HG02798 (cell line): ENCODE data around the gene NUMB.
"Not testable (repeated sequence)": the region's sequence is repeated elsewhere in the genome, so short reads cannot be mapped to it uniquely, and the experiment has no call there.

Experiments
- ATAC-seq: cut with Tn5 transposase; IDR thresholded peaks from one replicate; pipeline ENCODE4 v1.9.1; 2021; ENCODE audit warnings: mild to moderate bottlenecking; ENCODE audit not compliant: unreplicated experiment, poor library complexity

The NUMB gene

DNA sequence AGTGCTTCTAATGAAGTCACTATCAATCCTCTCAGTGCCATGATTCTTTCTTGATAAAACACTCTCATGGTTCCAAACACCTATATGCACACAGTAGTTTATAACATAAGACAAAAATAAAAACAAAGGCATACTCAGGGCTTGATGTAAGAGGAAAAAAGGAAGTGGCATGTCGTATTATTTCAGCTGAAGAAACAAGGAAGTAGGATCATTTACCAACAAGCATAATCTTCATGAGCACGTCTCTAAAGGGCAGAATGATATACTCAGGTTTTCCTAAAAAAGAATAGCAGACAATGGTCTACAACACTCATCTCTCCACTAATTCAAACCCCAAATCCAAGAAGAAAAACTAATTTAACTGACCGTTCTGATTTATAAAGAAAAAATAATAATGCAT lies 33.9 kb downstream of the NUMB start:
- no peak for ATAC-seq

DNA sequence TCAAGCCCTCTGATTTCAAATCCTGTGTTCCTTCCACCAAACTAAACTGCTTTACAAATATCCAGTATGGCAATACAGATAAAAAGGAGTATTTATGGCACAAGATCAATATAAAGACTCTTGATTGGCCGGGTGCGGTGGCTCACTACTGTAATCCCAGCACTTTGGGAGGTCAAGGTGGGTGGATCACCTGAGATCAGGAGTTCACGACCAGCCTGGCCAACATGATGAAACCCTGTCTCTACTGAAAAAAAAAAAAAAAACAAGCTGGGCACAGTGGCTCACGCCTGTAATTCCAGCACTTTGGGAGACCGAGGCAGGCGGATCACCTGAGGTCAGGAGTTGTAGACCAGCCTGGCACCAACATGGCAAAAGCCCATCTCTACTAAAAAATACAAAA lies 35.3 kb downstream of the NUMB start:
- ATAC-seq: not testable (repeated sequence)

DNA sequence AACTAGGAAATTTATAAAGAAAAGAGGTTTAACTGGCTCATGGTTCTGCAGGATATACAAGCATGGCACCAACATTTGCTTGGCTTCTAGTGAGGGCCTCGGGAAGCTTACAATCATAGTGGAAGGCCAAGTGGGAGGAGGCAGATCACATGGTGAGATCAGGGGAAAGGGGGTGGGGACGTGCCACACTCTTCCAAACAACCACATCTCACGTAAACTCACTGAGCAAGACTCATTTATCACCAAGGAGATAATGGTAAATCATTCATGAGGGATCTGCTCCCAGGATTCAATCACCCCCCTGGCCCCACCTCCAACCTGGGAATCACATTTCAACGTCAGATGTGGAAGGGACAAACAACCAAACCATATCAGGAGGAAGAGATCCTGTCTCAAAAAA lies 35.8 kb downstream of the NUMB start:
- ATAC-seq: no peak

DNA sequence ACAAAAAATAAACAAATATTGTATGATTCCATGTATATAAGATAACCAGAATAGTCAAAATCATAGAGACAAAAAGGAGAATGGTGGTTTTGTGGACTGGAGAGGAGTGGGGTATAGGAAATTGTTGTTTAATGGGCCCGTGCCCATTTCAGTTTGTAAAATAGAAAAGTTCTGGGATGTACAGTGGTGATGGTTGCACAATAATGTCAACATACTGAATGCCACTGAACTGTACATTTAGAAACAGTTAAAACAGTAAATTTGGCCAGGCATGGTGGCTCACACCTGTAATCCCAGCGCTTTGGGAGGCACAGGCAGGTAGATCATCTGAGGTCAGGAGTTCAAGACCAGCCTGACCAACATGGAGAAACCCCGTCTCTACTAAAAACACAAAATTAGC lies 40.1 kb downstream of the NUMB start:
- ATAC-seq: no peak

DNA sequence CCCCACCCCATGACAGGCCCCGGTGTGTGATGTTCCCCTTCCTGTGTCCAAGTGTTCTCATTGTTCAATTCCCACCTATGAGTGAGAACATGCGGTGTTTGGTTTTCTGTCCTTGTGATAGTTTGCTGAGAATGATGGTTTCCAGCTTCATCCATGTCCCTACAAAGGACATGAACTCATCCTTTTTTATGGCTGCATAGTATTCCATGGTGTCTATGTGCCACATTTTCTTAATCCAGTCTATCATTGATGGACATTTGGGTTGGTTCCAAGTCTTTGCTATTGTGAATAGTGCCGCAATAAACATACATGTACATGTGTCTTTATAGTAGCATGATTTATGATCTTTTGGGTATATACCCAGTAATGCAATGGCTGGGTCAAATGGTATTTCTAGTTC lies 52.1 kb downstream of the NUMB start:
- not testable (repeated sequence) for ATAC-seq

DNA sequence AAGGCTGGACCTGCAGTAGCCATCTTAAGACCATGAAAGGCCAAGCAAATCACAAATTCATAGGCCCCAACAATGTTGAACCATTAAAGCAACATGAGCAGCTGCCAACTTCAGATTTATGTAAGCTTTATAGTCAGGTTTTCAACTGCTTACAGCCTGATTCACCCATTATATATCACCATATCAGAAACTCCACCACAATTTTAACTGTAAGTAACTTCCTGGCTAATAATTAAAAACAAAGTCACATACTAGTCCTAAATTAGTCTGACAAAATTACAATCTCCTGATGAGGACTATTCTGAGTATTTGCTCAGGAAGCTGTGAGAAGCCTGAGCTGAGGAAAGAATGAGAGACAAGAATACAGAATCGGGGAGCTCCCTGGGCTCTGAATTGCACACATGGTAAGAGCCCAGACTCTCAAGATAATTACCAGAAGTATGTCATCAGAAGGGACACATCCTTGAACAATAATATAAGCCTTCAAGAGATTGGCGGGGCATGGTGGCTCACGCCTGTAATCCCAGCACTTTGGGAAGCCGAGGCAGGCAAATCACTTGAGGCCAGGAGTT lies 55.1 kb downstream of the NUMB start:
- no peak for ATAC-seq

DNA sequence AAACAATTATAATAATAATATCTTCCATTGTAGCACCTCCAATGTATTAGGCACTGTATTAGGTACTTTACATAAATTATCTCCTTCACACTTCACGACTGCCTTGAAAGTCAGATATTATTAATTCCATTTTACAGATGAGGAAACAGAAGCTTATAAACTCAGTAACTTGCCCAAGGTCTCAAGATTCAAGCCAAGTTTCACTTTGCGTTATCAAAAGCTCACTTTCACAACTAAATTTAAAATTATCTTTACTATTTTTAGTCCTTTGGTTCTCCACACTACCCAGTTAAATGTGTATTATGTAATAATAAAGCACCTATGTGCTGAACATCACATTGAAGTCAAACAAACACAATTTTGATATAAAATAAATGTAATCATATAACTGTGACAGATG lies 55.8 kb downstream of the NUMB start:
- ATAC-seq: no peak

DNA sequence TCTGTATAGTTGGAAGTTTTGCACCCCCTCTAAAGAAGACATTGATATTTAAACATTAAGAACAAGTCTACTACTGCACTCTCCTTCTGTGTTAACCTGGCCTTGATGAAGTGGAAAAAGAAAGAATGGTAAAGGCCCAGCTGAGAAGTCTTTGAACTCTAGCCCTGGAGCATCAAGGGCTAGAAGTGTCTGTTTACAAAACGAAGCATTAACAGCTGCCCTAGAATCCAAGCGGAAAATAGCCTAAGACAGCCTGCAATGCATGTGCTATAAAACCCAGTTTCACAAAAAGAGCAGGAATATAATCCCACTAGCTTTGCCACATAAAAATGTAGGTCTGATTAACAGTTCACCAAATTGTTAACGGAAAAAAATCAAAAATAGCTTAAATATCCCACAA lies 60.5 kb downstream of the NUMB start:
- ATAC-seq: no peak

DNA sequence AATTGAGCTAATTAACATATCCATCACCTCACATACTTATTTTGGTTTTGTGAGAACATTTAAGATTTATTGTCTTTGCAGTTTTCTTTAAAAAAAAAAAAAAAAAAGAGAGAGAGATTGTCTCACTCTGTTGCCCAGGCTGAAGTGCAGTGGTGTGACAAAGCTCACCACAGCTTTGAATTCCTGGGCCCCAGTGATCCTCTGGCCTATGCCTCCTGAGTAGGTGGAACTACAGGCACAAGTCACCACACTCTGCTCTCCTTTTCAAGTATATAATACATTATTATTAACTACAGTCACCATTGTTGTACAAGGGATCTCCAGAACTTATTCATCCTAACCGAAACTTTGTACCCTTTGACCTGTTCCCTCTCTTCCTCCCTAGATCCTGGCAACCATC lies 64.0 kb downstream of the NUMB start:
- ATAC-seq: no peak

DNA sequence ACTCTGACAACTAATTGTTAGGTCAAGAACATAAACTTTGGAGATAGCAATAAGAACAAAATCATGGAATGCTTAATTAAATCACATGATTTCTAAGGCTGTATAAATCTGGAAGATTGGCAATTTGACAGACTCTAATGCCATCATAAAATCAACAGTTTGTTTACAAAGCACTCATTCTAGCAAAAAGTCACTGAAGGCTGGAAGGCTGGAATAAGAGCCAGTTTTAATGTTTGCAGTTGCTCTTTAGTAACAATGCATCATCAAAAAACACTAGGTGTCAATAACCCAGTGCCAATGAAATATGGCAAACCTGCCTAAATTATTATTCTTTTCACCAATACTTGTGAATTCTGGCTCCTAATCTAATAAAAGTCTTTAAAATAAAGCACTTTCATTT lies 65.0 kb downstream of the NUMB start:
- no peak for ATAC-seq

DNA sequence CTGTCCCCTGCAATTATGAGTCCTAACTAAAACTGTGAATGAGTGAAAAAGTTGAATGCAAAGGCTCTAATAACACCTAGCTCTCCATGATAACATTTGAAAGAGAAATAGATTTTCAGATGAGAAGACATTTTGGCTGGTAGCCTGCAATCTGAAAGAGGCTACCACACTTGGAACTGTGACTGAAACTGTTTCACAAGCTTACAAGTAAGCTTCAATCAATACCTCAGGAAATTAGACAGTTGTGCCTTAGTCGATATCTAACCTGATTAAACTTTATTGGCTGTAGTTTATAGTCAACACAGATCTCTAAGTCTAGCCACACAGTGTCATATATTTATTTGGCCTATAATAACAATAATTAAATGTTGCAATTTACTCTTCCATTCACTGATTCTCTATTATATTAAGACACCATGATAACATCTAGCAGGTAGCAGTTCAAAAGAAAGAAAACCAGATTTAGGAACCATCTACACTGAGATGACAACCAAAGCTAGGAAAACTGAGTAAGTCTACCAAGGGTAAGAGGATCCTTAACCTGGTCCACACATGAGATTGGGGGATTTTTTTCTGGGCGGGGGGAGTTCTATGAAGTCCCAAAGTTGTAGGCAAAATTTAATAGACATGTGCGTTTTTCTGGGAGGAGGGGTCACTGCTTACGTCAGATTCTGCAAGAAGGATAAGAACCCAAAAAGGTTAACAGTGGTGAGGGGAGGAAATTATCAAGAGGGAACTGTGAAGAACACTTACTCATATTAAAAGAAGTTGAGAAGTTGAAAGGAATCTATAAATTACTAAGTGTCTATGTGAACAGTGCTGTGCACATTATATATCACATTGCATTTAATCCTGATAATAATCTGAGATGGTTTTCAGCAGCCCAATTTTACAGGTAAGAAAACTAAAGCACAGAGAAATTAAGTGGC lies 65.8 kb downstream of the NUMB start:
- no peak for ATAC-seq

DNA sequence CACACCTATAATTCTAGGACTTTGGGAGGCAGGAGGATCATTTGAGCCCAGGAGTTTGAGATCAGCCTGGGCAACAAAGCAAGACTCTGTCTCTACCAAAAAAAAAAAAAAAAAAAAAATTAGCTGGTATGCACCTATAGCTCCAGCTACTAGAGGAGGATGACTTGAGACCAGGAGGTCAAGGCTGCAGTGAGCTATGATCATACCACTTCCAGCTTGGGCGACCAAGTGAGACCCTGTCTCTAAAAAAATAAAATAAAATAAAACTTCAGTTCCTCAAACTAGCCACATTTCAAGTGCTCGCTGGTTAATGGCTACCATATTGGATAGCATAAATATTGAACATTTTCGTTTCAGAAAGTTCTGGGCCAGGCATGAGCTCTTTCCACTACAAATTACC lies 70.5 kb downstream of the NUMB start:
- ATAC-seq: not testable (repeated sequence)

DNA sequence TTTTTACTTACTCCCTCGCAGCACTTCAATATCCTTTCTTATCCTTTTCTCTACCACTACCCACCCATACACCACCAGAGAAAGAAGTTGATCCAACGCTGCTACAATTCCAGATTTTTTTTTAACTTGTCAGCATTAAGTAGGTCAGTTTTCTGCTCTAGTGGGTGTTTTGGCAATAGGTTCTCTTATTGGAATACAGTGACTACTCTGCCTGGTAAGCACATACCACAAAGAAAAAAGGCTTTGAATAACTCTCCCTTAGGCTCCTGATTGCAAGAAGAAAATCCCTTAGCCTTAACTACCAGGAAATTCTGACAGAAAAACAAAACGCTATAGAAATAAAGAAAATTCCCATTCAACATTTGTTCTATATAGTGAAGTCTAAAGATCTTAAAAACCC lies 72.0 kb downstream of the NUMB start:
- ATAC-seq: no peak

DNA sequence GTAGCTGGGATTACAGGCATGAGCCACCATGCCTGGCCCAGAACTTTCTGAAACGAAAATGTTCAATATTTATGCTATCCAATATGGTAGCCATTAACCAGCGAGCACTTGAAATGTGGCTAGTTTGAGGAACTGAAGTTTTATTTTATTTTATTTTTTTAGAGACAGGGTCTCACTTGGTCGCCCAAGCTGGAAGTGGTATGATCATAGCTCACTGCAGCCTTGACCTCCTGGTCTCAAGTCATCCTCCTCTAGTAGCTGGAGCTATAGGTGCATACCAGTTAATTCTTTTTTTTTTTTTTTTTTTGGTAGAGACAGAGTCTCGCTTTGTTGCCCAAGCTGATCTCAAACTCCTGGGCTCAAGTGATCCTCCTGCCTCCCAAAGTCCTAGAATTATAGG lies 73.3 kb downstream of the NUMB start:
- not testable (repeated sequence) for ATAC-seq

DNA sequence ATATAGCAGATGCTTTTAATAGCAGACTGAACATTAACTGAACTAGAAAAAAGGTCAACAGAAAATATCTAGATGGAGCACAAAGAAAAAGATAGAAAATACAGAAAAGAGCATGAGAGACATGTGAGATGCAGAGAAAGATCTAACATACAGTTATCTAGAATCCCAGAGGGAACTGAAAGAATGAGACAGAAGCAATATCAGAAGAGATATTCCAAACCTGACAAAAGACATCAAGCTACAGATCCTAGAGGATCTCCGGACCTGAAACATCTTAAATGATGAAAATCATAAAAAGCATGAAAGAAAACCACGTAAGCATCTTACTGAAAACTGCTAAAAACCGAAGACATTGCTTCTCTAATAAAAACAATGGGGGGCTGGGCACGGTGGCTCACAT lies 75.0 kb downstream of the NUMB start:
- no peak for ATAC-seq

DNA sequence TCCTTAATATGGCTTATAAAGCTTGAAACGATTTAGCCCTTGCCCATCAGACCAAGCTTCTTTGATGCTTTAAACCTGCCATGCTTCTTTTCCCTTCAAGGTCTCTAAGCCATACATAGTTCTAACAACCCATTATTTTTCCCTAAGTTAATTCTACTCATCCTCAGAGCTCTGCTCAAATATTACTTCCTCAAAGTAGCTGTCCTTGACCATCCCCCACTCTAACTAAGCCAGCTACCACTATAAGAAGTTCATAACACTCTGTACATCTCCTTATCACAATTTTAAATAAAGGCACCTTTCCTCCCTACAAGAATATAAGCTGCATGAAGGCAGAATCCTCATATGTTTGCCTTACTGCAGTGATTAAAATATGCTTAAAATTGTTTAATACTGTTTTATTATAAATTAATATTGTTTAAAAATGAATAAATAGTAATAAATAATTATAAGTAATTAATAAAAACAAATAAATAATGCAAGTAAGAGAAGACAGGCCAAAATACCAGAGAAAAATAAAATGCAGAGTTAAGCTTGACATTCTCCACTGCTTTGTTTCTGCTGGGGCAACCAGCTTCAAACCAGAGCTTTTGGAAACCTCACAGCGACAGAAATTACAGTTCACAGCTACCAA lies 76.8 kb downstream of the NUMB start:
- ATAC-seq: no peak

DNA sequence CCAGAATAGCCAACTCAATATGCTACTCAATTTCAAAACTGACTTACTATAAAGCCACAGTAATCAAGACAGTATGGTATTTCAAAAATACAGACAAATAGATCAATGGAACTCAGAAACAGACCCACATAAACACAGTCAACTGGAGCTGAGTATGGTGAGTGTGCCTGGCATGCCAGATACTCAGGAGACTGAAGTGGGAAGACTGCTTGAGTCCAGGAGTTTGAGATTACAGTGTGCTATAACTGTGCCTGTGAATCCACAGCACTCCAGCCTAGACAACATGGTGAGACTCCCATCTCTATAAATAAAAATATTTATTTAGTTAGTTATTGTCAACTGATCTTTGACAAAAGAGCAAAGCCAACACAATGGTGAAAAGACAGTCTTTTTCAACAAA lies 81.8 kb downstream of the NUMB start:
- no peak for ATAC-seq

DNA sequence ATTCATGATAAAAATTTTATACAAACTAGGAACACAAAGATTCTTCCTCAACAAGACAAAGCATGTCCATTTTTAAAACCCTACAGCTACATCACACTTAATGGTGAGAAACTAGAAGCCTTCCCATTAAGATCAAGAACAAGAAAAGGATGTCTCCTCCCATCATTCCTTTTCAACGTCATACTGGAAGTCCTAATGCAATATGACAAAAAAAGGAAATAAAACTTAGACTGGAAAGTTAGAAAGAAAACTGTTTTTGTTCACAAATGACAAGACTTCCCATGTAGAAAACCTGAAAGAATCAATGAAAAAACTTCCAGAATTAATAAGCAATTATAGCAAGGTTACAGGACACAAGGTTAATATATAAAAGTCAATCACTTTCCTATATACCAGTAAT lies 82.5 kb downstream of the NUMB start:
- no peak for ATAC-seq

DNA sequence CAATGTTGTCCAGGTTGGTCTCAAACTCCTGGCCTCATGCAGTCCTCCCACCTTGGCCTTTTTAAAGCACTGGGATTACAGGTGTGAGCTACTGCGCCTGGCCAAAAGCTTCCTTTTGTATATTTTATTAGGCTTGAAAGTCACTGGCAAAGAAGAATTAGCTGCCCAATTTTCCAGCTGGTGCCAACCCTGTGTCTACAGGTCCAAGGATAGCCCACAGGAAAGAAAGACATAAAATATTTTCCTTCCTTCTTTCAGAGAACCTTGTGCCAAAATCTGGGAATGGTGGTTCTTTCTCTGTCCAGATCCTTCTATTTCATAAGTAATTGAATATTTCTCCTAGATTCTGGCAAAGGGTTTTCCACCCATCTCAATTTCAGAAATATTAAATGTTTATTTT lies 84.1 kb downstream of the NUMB start:
- ATAC-seq: no peak

DNA sequence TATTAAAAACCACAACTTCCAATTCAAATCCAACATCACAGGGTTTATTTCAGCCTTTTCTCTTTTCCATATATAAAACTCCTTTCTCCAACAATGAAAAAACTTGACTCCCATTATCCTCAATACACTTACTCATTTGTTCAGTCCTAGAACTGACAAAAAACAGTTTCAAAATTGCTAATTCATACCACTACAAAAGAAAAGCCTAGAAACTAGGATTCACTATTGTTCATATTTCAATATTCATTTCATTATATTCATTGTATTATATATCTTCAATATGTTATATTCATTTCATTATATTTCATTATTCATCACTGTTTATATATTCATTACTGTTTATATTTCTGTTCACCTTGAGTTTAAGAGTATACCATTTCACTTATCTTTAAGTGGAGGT lies 85.8 kb downstream of the NUMB start:
- no peak for ATAC-seq

DNA sequence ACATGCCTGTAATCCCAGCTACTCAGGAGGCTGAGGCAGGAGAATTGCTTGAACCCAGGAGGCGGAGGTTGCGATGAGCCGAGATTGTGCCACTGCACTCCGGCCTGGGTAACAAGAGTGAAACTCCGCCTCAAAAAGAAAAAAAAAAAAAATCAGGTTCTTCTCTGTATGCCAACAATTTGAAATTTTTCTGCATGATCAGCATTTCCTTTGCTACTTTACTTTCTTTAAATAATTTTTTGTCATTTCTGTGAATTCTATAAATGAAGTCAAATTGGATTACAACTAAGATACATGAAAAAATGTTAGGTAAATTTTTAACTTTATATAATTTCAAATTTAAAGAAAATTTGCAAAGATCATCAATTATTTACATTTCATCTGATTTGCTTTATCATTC lies 87.8 kb downstream of the NUMB start:
- no peak for ATAC-seq

DNA sequence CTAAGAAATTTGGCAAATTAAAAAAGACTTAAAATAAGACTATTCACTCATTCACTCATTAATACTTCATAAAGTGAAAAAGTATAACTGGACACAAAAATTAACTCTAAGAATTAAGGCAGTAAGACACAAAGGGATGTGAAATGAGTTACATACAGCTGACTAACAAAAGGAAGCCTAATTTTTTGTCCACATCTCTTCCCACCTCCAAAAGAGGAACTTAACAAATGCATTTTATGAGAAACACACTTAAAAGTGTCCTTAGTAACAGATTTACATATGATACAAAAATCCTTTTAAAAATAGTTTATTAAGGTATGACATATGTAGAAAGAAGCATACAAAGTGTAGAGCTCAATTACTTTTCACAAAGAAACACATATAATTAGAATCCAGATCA lies 88.9 kb downstream of the NUMB start:
- ATAC-seq: no peak
